GM19099 (cell line): ENCODE measurements around the gene BLCAP.

ENCODE experiments used
- POLR2A ChIP-seq: IDR thresholded peaks from 3 replicates; pipeline ENCODE4 v1.6.1; 2011; ENCODE audit warnings: low read depth; ENCODE audit not compliant: insufficient read length; ENCODE audit errors: extremely low read depth

The BLCAP gene

DNA sequence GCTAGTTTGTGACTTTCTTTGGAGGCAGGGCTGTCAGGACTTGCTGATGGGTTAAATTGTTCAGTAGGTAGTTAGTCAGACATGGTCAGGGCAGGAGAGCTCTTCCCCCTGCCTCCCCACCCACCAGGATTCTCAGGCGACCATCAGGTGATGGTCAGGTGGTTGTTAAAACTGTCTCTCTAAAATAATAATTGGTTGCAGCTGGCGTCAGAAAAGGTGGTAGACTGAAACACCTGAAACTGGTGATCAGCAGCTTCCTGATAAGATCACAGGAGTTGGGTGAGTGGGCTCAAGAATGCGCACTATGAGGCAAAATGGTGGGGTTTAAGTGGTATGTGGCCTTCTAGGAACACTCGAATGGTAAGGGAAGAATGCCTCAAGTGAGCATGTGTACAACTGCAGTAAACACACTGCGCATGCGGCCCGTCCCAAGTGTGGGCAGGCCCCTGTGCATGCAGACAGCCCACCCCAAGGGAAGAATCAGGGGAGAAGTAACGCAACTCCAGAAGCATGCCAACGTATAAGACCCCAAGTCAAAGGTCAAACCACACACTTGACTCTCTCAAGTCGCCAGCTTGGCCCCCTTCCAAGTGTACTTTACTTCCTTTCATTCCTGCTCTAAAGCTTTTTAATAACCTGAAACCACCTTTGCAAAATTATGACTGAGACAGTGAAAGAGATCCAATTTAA lies 7.9 kb upstream of the BLCAP start:
- TF ChIP-seq POLR2A, result no peak

DNA sequence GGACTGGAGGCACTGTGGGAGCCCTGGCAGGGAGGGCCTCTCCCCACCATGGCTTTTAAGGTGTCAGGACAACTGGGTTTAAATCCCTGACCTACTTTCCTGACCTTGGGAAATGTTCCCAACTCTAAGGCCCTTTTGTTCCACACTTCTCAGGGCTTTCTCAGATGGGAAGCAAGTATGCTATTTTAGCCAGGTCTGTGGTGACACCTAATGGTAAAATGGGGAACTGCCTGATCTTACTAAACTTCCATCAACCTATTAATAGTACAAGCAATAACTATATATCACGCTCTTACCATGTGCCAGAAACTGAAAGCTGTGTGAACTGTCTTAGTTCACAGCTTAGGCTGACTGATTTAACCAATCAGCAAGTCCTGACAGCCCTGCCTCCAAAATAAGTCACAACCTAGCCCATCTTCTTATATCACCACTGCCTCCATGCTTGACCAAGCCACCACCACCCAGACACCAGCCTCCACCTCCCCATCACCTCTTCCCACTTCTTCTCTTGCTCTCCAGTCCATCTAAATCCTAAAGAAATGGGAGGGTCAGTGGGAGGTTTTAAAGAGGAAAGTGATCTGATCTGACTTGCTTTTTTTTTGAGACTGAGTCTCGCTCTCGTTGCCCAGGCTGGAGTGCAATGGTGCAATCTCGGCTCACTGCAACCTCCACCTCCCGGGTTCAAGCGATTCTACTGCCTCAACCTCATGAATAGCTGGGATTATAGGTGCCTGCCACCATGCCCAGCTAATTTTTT lies 6.9 kb upstream of the BLCAP start:
- TF ChIP-seq POLR2A, result no peak

DNA sequence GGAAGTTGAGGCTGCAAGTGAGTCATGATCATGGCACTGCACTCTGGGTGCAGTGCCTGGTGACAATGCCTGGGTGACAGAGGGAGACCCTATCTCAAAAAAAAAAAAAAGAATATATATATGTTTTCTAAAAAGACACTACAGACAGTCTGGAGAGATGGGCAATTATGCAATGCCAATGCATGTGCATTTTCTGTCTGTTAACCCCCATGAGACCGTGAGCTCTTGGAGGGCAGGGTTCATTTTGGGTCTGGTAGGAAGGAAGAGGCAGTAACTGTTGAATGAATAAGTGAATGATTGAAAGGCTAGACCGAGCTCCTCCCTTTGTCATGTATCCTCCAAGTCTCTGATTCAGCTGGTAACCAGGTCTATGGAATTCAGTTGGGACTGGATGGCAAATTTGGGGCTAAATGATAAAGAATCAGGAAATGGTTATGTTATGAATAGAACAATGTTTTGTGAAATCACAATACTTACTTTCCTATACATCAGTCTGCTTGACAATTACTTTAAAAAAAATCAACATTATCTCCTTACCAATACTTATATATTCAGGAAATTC lies 5.6 kb upstream of the BLCAP start:
- no peak for TF ChIP-seq POLR2A

GRCh38 chr20:37531856-37532255 lies 4.2 kb upstream of the BLCAP start:
- TF ChIP-seq POLR2A, result no peak

- TF ChIP-seq POLR2A, result no peak
Observed at GRCh38 chr20:37530696-37531095, 3.0 kb upstream of the BLCAP start.

DNA sequence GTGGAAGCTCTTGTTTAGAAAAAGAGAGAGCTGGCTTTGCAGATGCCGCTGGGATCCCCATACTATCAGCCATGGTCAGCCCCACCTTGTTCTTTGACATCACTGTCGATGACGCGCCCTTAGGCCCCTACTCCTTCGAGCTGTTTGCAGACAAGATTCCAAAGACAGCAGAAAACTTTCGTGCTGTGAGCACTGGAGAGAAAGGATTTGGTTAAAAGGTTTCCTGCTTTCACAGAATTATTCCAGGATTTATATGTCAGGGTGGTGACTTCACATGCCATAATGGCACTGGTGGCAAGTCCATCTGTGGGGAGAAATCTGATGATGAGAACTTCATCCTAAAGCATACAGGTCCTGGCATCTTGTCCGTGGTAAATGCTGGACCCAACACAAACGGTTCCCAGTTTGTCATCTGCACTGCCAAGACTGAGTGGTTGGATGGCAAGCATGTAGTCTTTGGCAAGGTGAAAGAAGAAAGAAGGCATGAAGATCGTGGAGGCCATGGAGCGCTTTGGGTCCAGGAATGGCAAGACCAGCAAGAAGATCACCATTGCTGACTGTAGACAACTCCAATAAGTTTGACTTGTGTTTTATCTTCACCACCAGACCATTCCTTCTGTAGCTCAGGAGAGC lies 2.4 kb upstream of the BLCAP start:
- no peak for TF ChIP-seq POLR2A

GRCh38 chr20:37529214-37529967 lies 1.7 kb upstream of the BLCAP start:
- no peak for TF ChIP-seq POLR2A

DNA sequence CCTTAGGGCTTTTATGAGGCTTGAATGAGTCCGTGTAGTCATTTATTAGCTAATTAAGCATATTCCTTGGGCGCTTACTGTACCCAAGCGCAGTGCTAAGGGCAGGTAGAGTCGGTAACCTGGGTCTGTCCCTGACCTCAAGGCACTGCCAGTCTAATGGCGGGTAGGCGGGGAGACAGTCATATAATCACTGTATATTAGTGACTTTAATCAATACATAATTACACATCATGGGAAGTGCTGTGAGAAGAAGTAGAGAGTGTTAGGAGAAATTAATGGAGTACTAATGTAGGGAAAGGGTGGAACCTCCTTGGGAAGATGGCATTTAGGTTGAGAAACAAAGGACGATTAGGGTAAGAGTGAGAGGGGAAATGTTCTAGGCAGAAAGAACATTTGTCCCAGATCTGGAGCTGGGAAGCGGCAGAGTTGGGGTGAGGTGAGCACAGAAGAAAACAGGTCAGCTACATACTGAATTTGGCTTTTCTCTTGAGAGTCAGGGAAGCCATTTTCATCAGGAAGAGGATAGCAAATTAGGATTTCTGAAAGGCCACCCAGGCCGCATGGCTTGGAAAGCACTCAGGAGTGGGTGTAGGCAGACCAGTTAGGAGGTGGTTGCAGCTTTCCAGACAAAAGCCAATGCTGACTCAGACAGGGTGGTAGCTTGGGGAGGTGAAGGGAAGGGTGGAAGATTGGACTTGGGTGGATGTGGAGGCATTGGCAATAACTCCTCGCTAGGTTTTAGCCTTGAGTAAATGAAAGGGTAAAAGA lies 954 bp upstream of the BLCAP start:
- TF ChIP-seq POLR2A, result no peak

DNA sequence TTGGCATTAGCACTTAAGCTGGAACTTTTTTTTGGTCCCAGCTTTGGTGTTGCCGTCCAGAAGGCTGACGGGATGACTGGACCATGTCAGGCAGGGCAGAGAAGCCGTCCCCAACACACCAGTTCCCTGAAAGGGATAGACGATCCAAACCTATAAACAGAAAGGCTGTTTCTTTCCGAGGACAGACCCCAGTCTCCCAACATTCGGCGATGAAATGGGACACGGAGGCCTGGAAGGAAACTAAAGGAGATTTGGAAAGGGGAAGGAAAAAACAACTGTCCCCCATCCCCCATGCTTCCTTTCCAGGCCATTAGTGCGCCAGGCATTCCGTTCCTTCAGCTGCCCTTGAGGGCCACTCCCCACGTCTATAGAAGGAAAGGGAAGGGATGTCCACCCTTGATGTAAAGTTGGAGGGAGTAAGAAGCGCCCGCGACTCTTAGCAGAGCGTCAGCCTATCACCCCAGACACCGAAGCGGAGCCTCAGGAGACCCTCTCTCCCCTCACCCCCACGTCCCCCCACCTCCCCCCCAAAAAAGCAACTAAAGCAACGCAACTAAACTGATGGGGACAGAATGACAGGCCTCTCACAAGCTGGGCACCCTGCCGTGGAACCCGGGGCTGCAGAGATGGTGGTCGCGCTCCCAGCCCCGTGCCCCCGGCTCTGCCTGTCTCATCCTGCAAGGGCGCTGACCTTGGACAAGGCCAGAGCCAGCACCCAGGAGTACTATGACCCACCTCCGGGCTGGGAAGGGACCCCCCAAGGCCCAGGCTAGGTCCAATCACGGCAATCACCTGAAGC lies 638 bp downstream of the BLCAP start:
- no peak for TF ChIP-seq POLR2A

DNA sequence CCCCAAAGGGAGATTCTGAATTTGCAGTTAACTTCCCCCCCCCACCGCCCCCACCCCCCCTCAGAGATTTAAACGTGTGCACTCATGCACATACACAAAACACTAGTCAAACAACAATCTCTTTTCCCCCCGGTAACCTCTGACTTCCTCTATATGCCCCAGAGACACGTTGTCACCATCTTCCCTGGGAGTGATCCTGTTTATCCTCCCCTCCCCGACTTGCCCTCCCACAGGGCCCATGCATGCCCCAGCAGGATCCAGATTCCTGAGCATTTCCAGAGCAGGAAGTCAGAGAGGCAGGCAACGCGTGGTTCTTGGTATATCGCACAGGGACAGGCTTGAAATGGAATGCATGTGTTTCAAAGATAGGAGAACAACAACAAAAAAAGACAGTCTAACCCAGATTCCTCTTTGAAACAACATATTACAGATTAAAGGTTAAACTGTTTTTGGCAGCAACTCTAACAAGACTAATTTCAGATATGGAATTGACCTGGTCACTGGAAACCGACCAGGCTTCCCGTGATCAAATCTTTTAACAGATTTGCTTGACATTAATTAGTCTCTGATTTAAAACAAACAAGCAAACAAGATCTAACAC lies 1.3 kb downstream of the BLCAP start:
- no peak for TF ChIP-seq POLR2A

DNA sequence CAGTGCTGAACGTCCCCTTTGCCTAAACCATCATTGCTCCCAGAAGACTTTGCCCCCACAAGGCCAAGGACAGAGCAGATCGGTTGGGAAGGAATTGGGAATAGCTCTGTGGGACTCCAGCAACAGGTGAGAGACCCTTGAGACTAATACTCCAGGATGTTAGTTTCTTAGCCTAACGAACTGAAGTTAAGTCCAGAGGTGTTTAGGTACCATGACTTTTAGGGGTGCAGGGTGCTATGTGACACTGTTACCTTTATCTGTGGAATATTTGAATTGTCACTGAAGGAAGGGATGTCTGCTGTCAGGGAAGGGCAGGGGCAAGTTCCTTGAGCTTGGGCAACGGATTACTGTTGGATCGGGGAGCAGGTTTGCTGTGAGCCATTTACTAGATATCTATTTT lies 1.9 kb downstream of the BLCAP start:
- TF ChIP-seq POLR2A, result no peak

- no peak for TF ChIP-seq POLR2A
Observed at GRCh38 chr20:37524859-37525708, 2.6 kb downstream of the BLCAP start.
